Nephron progenitor cell (in vitro differentiated cells): ENCODE measurements around the gene UBE2H.

Experiments used
- DNase-seq: peaks from one replicate; pipeline ENCODE4 v3.0.0; 2021
- H3K27ac Mint-ChIP-seq: 2 replicates; pipeline ENCODE4 v1.8.0; 2021; ENCODE audit warnings: mild to moderate bottlenecking, moderate library complexity, mixed read lengths
- H3K27me3 Mint-ChIP-seq: 2 replicates; pipeline ENCODE4 v1.8.0; 2021; ENCODE audit warnings: mild to moderate bottlenecking, low read depth, mixed read lengths; ENCODE audit not compliant: poor library complexity
- H3K36me3 Mint-ChIP-seq: 2 replicates; pipeline ENCODE4 v1.8.0; 2021; ENCODE audit warnings: low read depth, mixed read lengths
- H3K4me1 Mint-ChIP-seq: 2 replicates; pipeline ENCODE4 v1.8.0; 2021; ENCODE audit warnings: mixed read lengths
- H3K4me3 Mint-ChIP-seq: 2 replicates; pipeline ENCODE4 v1.8.0; 2021; ENCODE audit warnings: mild to moderate bottlenecking, moderate library complexity, mixed read lengths
- H3K9me3 Mint-ChIP-seq: 2 replicates; pipeline ENCODE4 v1.8.0; 2021; ENCODE audit warnings: mild to moderate bottlenecking, moderate library complexity, mixed read lengths
- TF ChIP-seq, protein P1 (sequence below): fragments of 200-600 bp; sonication (generic); IDR thresholded peaks from 2 replicates; pipeline ENCODE4 v1.5.0; 2021; ENCODE audit warnings: antibody characterized with exemption

Gene UBE2H

DNA sequence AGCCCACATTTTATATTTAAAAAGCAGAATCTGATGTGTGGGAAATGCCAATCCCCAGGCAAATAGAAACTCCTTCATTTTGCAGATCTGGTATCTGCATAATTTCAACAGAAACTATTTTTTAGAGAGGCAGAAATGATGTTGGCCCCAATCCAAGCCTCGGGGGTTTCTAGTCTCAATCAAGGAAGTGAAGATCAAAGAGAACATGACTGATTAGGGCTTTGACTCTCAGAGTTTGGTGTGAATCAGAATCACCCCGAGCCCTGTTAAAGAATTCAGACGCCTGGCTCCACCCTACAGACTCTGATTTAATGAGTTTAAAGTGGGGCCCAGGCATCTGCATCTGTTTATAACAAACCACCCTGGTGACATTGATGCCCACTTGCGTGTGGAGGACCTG lies 36.7 kb upstream of the UBE2H start:
- H3K27me3 Mint-ChIP-seq: peaks cover 4% of the 10 kb centered on the region
- H3K27ac Mint-ChIP-seq: peak overlapping the region; percentile 88
- no peaks in the 10 kb centered on the region for H3K9me3 Mint-ChIP-seq
- H3K36me3 Mint-ChIP-seq: no peaks in the 10 kb centered on the region
- peaks cover 15% of the 10 kb centered on the region for H3K4me1 Mint-ChIP-seq
- DNase-seq: no peak
- TF ChIP-seq, protein P1, sequence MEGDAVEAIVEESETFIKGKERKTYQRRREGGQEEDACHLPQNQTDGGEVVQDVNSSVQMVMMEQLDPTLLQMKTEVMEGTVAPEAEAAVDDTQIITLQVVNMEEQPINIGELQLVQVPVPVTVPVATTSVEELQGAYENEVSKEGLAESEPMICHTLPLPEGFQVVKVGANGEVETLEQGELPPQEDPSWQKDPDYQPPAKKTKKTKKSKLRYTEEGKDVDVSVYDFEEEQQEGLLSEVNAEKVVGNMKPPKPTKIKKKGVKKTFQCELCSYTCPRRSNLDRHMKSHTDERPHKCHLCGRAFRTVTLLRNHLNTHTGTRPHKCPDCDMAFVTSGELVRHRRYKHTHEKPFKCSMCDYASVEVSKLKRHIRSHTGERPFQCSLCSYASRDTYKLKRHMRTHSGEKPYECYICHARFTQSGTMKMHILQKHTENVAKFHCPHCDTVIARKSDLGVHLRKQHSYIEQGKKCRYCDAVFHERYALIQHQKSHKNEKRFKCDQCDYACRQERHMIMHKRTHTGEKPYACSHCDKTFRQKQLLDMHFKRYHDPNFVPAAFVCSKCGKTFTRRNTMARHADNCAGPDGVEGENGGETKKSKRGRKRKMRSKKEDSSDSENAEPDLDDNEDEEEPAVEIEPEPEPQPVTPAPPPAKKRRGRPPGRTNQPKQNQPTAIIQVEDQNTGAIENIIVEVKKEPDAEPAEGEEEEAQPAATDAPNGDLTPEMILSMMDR: no peak
- no peak overlapping the region for H3K4me3 Mint-ChIP-seq

DNA sequence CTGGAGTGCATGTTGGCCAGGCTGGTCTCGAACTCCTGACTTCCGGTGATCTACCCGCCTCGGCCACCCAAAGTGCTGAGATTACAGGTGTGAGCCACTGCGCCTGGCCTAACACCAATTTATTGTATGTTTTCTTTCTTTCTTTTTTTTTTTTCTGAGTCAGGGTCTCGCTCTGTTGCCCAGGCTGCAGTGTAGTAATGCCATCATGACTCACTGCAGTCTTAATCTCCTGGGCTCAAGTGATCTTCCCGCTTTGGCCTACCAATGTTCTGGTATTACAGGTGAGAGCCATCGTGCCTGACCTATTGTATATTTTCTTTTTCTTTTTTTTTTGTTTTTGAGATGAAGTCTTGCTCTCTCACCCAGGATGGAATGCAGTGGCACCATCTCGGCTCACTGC lies 33.8 kb upstream of the UBE2H start:
- no peak for DNase-seq
- H3K9me3 Mint-ChIP-seq: no peaks in the 10 kb centered on the region
- peaks cover 4% of the 10 kb centered on the region for H3K27me3 Mint-ChIP-seq
- H3K27ac Mint-ChIP-seq: no peak overlapping the region
- H3K4me1 Mint-ChIP-seq: peaks cover 28% of the 10 kb centered on the region
- H3K36me3 Mint-ChIP-seq: no peaks in the 10 kb centered on the region
- H3K4me3 Mint-ChIP-seq: no peak overlapping the region
- TF ChIP-seq, protein P1: no peak

GRCh38 chr7:129980667-129981066 lies 27.9 kb upstream of the UBE2H start:
- Mint-ChIP-seq H3K4me3 (no peak overlapping the region), H3K9me3 (no peaks in the 10 kb centered on the region)

DNA sequence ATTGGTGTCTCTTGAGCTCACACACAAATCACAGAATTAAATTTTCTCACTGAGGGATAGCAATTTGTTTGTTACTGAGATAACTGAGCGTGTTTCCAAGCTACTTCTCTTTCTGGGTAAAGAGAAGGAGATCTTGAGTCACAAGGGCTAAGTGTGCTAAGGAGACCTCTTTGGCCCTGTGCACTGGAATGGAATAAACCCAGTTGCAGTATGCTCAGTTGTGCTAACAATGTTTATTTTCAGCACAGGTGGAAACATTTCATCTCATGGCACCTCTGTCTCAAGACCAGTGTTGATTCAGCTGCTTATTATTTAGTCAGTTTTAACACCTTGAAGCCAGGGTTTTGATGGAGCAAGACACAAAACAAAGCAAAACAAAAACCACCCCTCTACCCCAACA lies 22.5 kb upstream of the UBE2H start:
- H3K36me3 Mint-ChIP-seq: no peaks in the 10 kb centered on the region
- no peaks in the 10 kb centered on the region for H3K9me3 Mint-ChIP-seq
- H3K4me3 Mint-ChIP-seq: no peak overlapping the region
- no peak for DNase-seq
- H3K27ac Mint-ChIP-seq: peak overlapping the region; percentile 71
- TF ChIP-seq, protein P1: no peak
- peaks cover 35% of the 10 kb centered on the region for H3K4me1 Mint-ChIP-seq
- peaks cover 3% of the 10 kb centered on the region for H3K27me3 Mint-ChIP-seq

More at GRCh38 chr7:129980667-129981066, 27.9 kb upstream of the UBE2H start:
- Mint-ChIP-seq H3K4me1 (peaks cover 31% of the 10 kb centered on the region), H3K36me3 (no peaks in the 10 kb centered on the region), H3K27ac (no peak overlapping the region), H3K27me3 (peaks cover 3% of the 10 kb centered on the region)
- DNase-seq: no peak
- TF ChIP-seq, protein P1: no peak

DNA sequence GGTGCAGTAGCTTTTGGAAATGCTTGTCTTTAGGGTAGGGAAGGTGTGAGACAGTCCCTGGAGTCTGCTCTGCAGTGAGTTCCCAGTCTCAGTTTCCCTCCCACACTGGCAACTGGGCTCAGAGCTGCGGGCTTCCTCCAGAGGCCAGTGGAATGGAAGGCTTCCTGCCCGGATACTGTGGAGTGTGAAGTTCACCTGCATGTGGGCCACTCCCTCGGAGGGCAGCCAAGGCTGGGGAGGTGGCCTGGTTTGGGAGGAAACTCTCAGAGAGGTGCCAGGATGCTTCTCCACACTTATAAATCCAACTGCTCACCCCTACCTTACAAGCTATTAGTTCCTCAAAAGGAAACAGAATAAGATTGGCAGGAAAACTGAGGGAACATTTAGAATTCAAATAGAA lies 18.1 kb upstream of the UBE2H start:
- H3K9me3 Mint-ChIP-seq: no peaks in the 10 kb centered on the region
- H3K27ac Mint-ChIP-seq: no peak overlapping the region
- peaks cover 43% of the 10 kb centered on the region for H3K4me1 Mint-ChIP-seq
- no peak for DNase-seq
- no peak overlapping the region for H3K4me3 Mint-ChIP-seq
- H3K36me3 Mint-ChIP-seq: no peaks in the 10 kb centered on the region
- TF ChIP-seq, protein P1: no peak
- H3K27me3 Mint-ChIP-seq: no peaks in the 10 kb centered on the region

GRCh38 chr7:129969881-129970446 lies 17.2 kb upstream of the UBE2H start:
- H3K36me3 Mint-ChIP-seq: no peaks in the 10 kb centered on the region
- TF ChIP-seq, protein P1: no peak
- no peaks in the 10 kb centered on the region for H3K27me3 Mint-ChIP-seq
- no peak overlapping the region for H3K4me3 Mint-ChIP-seq
- H3K9me3 Mint-ChIP-seq: no peaks in the 10 kb centered on the region
- H3K27ac Mint-ChIP-seq: peak overlapping the region; percentile 70
- peaks cover 36% of the 10 kb centered on the region for H3K4me1 Mint-ChIP-seq
- no peak for DNase-seq
